SIG-M5 treated with dmso at 0.1 percent for 504 hours (cell line): ENCODE results near the gene ISG20.
A peak's percentile ranks its signal among the peaks of the same experiment; 100 is the strongest.

Experiments used
- DNase-seq: peaks from one replicate; lab custom pipeline; 2025; ENCODE audit not compliant: unreplicated experiment; lab: John Stamatoyannopoulos, UW

The ISG20 gene

GRCh38 chr15:88618686-88619085 is 20.1 kb upstream of the ISG20 start:
- DNase-seq: no peak

DNA sequence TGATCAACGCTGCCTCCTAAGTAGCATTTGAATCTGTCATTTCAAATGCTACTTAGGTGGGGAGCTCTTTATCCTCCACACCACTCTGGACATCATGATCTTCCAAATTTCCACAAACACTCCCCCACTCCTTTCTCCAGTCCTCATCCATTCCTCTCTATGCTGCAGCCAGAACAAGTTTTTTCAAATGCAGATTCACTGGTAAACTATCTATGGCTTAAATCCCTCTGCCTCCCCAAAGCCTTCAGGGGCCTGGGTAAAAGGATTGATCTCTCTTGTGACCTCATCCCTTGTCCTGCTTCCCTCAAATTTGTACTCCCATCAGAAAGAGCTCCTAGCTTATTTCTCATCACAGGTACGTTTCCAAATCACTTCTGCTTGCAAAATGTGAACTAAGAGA is 19.0 kb upstream of the ISG20 start:
- DNase-seq: no peak

DNA sequence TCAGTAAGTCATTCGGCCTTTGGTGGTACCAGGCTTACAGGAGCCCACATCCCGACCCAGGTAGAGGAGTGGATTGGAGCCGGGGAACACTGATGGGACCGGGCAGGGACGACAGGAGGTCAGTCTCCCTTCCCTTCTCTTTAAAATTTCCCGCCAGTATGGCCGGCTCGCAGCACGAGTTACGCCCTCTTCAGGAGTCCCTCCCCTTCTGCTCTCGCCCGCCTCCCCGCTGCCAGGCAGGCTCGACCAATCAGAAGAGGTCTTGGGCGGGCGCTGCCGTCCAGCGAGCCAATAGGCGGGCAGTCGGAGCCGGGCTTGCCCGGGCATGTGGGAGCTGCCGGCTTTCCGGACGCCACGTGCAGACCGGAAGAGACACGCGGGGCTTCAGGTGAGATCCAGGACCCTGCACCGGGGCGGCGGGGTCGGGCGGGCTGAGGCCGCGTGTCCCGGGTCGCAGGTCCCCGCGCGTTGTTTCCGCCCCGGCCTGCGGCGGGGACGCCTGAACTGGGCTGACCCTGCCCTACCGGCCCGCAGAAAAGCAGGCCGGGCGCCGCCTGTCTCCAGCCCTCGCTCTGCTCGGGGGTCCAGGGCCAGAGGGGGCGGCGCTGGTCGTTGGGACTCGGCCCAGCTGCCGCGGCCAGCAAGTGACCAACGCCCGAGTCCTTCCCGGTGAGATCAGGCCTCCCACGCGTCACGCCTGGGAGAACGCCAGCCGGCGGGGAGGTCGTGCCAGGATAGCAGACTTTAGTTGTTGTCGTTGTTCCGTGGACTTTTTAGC is 17.6 kb upstream of the ISG20 start, which contains the start of gene AEN:
Gene AEN (plus strand): TSS at position 346 of the 778 bp plus-strand sequence. CDS start 4,870 bp downstream, outside the sequence.
- peak; percentile 94 for DNase-seq

DNA sequence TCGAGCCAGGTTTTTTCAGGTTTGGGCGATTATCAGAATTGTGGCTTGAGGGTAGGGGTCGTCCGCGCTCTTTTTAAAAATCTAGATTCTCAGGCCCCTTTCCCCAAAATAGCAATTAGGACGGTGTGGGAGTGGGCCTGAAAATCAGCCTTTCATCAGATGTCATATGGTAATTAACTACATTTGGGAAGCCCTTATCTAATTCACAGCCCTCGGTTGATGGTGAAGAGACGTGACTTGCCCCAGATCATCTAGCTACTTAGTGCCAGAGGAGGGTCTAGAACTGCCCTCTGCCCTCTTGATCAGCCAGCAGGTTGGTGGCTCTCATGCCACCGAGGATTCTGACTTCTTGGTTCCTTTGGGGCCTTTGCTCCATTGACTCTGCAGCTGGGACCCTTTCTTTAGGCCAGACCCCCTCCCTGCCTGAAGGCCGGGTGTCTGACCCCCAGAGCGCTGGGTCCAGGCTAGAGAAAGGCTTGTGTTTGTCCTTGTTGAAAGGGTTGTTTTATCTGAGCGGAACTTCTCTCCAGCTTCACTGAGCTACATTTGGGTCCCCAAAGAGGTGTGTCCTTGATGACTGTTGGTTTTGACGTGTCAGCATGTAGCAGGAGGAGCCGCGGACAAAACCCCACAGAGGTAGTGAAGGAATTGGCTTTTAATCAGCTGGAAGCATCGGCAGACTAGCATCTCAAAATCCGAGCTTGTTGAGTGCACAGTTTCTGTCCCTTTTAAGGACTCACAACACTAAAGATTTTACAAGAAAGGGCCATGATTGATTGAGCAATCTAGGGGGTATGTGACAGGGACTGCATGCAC is 16.8 kb upstream of the ISG20 start:
- DNase-seq: peak; percentile 73

DNA sequence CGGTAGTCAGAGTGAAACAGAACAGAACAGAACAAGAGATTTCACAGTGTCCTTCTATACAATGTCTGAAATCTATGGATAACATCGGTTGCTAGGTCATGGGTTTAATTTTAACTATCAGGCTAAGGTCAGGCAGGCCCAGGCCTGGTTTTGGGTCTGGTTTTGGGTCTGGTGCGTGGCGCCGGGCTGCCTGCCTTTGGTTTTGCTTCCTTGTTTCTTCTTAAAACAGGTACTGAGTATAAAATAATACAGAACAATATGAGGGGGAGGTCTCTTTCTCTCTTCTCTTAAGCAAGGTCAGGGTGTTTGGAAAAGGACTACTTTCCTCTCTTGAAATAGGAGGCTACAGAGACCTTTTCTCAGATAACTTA is 16.2 kb upstream of the ISG20 start:
- no peak for DNase-seq

GRCh38 chr15:88623061-88623460 is 15.8 kb upstream of the ISG20 start:
- peak; percentile 63 for DNase-seq

GRCh38 chr15:88623632-88624031 is 15.2 kb upstream of the ISG20 start:
- no peak for DNase-seq

- DNase-seq: peak; percentile 48
Measured at GRCh38 chr15:88624156-88624970, 14.5 kb upstream of the ISG20 start.

GRCh38 chr15:88624971-88625490 is 13.8 kb upstream of the ISG20 start:
- DNase-seq: no peak

DNA sequence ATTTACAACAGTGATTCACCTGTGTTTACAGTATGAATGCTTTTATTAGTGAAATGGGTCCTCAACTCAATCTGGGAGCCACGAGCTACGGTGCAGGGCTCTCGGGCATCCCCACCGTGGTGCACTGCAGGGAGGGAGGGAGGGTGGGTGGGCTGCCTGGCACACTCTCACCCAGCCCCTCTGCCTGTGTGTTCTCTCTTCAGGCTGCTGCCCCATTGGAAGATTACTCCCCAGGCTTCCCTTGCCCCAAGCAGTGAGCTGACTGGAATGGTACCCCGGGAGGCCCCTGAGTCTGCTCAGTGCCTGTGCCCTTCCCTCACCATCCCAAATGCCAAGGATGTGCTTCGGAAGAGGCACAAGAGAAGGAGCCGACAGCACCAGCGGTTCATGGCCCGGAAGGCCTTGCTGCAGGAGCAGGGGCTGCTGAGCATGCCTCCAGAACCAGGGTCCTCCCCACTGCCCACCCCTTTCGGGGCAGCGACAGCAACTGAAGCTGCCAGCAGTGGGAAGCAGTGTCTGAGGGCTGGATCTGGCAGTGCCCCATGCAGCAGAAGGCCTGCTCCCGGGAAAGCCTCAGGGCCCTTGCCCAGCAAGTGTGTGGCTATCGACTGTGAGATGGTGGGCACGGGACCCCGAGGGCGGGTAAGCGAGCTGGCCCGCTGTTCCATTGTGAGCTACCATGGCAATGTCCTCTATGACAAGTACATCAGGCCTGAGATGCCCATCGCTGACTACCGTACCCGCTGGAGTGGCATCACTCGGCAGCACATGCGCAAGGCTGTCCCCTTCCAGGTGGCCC is 12.7 kb upstream of the ISG20 start:
- no peak for DNase-seq

- DNase-seq: no peak
Measured at GRCh38 chr15:88627463-88627862, 11.4 kb upstream of the ISG20 start.

DNA sequence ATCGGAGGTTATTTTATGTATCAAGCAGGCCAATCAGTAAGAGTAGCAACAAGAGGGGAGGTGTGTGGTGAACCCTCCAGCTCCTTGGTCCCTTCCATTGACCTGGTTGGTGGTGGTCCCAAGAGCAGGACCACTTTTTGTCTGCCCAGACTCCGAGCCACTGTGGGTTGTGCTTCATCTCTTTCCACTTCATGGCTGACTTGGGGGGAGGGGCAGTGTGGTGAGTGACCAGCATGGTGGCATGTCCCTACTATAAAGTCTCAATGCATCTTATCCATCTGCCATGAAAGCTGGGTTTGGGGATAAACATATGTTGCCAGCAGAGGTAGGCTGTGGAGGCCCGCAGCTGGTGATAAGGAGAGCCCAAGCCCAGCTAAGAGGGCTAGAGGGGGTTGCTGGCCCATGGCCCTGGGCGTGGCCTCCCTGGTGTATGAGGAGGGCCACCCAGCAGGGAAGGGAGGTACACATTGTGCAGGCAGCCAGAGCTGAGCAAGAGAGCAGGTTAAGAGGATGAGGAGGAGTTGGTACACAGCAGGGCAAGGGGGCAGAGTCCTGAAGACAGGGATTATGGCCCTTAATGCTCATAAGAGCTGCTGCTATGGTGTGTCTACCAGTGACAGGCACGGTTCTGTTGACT is 10.7 kb upstream of the ISG20 start:
- DNase-seq: no peak

DNA sequence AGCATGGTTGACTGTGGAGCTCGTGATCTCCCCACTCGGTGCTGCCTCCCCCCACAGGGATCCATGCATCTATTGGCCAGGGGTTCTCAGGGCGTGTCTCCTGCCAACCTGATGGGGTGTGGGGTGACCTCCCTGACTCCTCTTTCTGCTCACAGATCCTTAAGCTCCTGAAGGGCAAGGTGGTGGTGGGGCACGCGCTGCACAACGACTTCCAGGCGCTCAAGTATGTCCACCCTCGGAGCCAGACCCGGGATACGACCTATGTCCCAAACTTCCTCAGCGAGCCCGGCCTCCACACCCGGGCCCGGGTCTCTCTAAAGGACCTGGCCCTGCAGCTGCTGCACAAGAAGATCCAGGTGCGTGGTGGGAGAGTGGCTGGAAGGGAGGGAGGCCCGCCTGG is 9.7 kb upstream of the ISG20 start:
- DNase-seq: no peak

DNA sequence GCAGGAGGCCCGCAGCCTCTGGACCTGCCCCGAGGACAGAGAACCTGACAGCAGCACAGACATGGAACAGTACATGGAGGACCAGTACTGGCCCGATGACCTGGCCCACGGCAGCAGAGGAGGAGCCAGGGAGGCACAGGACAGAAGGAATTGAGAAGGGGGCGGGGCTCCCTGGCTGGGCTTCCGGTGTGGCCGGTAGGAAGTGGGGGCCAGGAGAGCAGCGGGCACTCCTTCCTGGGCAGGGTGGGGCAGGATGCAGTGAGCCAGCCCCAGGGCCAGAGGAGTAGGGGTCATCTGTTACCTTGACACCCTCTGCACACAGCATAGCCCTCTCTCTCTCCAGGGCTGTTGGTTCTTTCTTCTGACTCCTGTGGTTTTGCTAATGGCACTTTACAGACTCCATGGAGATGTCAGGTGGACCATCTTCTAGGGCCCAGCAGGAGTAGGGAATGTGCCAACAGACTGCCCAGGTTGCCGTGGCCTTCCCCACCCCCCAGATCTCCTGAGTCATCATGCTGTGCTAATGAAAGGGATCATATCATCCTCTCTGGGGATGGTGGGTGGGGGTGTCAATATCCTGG is 8.6 kb upstream of the ISG20 start:
- DNase-seq: no peak

- DNase-seq: no peak
Measured at GRCh38 chr15:88630798-88631463, 7.9 kb upstream of the ISG20 start.

GRCh38 chr15:88631464-88632028 is 7.3 kb upstream of the ISG20 start:
- DNase-seq: no peak

GRCh38 chr15:88632797-88633196 is 6.0 kb upstream of the ISG20 start:
- peak; percentile 57 for DNase-seq

DNA sequence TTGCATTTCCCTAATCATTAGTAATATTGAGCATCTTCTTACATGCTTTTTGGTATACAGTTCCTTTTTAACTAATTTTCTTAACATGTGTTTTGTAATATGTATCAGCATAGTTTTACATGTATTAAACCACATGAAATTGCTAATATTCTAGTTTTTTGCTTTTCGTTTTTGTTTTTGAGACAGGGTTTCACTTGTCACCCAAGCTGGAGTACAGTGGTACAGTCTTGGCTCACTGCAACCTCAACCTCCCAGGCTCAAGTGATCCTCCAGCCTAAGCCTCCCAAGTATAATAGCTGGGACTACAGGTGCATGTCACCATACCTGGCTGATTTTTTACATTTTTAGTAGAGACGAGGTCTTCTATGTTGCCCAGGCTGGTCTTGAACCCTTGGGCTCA is 4.4 kb upstream of the ISG20 start:
- no peak for DNase-seq

- no peak for DNase-seq
Measured at GRCh38 chr15:88635318-88635717, 3.5 kb upstream of the ISG20 start.
